ENCODE measurements around the gene PCDHGA4.
"Not testable (repeated sequence)": the region's sequence is repeated elsewhere in the genome, so short reads cannot be mapped to it uniquely, and the experiment has no call there.

Gene PCDHGA4

DNA sequence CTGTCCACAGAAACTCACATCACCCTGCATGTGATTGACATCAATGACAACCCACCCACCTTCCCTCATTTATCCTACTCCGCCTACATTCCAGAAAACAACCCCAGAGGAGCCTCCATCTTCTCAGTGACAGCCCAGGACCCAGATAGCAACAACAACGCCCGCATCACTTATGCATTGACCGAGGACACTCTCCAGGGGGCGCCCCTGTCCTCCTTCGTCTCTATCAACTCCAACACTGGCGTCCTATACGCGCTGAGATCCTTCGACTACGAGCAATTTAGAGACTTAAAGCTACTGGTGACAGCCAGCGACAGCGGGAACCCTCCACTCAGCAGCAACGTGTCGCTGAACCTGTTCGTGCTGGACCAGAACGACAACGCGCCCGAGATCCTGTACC is 9.5 kb upstream of the PCDHGA4 start:
- FAIRE-seq (no peak), DNase-seq (ENCODE audit: extremely low spot score, insufficient read length, low read depth) (no peak)

DNA sequence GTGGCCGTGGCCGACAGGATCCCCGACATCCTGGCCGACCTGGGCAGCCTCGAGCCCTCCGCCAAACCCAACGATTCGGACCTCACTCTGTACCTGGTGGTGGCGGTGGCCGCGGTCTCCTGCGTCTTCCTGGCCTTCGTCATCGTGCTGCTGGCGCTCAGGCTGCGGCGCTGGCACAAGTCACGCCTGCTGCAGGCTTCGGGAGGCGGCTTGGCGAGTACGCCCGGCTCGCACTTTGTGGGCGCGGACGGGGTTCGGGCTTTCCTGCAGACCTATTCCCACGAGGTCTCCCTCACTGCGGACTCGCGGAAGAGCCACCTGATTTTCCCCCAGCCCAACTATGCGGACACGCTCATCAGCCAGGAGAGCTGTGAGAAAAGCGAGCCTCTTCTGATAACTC is 8.8 kb upstream of the PCDHGA4 start:
- DNase-seq (ENCODE audit: extremely low spot score, insufficient read length, low read depth); FAIRE-seq: not testable (repeated sequence)

GRCh38 chr5:141349917-141350619 is 4.8 kb upstream of the PCDHGA4 start, which contains the start of gene PCDHGB1:
TSS of gene PCDHGB1 (plus strand) at chr5:141350099. CDS start at chr5:141350261, 162 bp downstream.
- FAIRE-seq (no peak), DNase-seq (ENCODE audit: extremely low spot score, insufficient read length, low read depth) (no peak)

- FAIRE-seq = no peak
Observed at GRCh38 chr5:141351591-141351990, 3.2 kb upstream of the PCDHGA4 start.

GRCh38 chr5:141355641-141356040 is 820 bp downstream of the PCDHGA4 start:
- FAIRE-seq (no peak), DNase-seq (ENCODE audit: extremely low spot score, insufficient read length, low read depth) (no peak)

More at GRCh38 chr5:141351591-141351990, 3.2 kb upstream of the PCDHGA4 start:
- DNase-seq (ENCODE audit: extremely low spot score, insufficient read length, low read depth) = no peak

DNA sequence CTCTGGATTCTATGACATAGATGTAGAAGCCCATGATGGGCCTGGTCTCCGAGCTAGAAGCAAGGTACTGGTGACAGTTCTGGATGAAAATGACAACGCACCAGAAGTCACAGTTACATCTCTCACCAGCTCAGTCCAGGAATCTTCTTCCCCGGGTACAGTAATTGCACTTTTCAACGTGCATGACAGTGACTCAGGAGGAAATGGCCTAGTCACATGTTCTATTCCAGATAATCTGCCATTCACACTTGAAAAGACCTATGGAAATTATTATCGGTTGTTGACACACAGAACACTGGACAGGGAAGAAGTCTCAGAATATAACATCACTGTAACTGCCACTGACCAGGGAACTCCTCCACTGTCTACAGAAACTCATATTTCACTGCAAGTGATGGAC is 1.3 kb downstream of the PCDHGA4 start:
- FAIRE-seq = no peak
- no peak for DNase-seq (ENCODE audit: extremely low spot score, insufficient read length, low read depth)

GRCh38 chr5:141356950-141357349 is 2.1 kb downstream of the PCDHGA4 start:
- no peak for FAIRE-seq

GRCh38 chr5:141359790-141360426 is 5.1 kb downstream of the PCDHGA4 start, which contains the start of gene PCDHGB2:
TSS of gene PCDHGB2 (plus strand) at chr5:141359994. CDS start at chr5:141360136, 142 bp downstream.
- peak; percentile 24 for FAIRE-seq
- DNase-seq (ENCODE audit: extremely low spot score, insufficient read length, low read depth) = peak; percentile 18

More at GRCh38 chr5:141356950-141357349, 2.1 kb downstream of the PCDHGA4 start:
- no peak for DNase-seq (ENCODE audit: extremely low spot score, insufficient read length, low read depth)

- DNase-seq (ENCODE audit: extremely low spot score, insufficient read length, low read depth) (no peak), FAIRE-seq (no peak)
Observed at GRCh38 chr5:141360685-141361084, 5.9 kb downstream of the PCDHGA4 start.

DNA sequence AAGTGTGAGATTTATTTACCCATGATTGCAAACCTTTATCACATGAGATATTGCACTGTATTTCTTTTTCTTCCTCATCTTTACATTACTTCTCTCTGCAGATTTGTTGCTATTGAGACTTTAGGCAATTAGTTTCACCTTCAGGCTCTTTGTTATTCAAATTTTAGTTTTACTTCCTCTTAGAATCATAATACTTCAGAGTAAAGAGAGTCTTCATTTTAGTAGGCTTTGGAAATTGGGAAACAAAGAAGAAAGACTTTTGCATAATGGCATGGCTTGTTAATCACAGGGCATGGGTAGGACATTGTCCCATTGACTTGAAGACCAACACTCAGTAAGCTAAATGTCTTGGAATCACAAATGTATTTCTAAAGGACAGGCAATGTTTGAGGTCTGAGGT is 7.9 kb downstream of the PCDHGA4 start:
- DNase-seq (ENCODE audit: extremely low spot score, insufficient read length, low read depth) (no peak), FAIRE-seq (no peak)

- no peak for FAIRE-seq
Observed at GRCh38 chr5:141363952-141364660, 9.3 kb downstream of the PCDHGA4 start, which contains the start of gene PCDHGA5. TSS of gene PCDHGA5 (plus strand) at chr5:141364162. CDS start at chr5:141364331, 169 bp downstream.

GRCh38 chr5:141366016-141366896 is 11.4 kb downstream of the PCDHGA4 start:
- no peak for FAIRE-seq
- DNase-seq (ENCODE audit: extremely low spot score, insufficient read length, low read depth) = no peak

More at GRCh38 chr5:141363952-141364660, 9.3 kb downstream of the PCDHGA4 start, which contains the start of gene PCDHGA5:
- no peak for DNase-seq (ENCODE audit: extremely low spot score, insufficient read length, low read depth)

DNA sequence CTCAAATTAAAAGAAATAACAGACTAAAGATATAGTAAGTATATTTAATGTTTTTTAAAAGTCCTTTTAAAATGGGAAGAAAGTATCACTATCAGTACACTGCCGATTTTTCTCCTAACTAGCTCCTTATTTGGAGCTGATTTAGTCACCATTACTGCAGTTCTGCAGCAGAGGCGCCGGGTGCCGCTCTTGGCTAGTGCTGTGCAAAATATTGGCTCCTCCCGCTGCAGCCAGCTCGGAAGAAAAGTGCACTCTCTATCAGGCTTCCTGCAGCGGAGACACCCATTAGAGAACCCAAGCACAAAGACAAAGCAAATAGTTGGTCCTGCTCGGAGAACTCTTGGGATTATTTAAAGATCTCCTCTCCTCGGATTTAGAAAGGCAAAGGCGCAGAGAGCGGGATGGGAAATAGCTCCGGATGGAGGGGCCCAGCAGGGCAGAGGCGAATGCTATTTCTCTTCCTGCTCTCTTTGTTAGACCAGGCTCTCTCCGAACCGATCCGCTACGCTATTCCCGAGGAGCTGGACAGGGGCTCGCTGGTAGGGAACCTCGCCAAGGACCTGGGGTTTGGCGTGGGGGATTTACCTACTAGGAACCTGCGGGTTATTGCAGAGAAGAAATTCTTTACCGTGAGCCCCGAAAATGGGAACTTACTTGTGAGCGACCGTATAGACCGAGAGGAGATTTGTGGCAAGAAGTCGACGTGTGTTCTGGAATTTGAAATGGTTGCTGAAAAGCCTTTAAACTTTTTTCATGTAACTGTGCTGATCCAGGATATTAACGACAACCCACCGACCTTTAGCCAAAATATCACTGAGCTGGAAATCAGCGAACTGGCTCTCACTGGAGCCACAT is 15.4 kb downstream of the PCDHGA4 start, which contains the start of gene PCDHGB3:
Gene PCDHGB3, plus strand, starts transcription at position 249 of the 855 bp plus-strand sequence. Its CDS starts 153 bp downstream, at position 402.
- FAIRE-seq (no peak), DNase-seq (ENCODE audit: extremely low spot score, insufficient read length, low read depth) (peak; percentile 17)

DNA sequence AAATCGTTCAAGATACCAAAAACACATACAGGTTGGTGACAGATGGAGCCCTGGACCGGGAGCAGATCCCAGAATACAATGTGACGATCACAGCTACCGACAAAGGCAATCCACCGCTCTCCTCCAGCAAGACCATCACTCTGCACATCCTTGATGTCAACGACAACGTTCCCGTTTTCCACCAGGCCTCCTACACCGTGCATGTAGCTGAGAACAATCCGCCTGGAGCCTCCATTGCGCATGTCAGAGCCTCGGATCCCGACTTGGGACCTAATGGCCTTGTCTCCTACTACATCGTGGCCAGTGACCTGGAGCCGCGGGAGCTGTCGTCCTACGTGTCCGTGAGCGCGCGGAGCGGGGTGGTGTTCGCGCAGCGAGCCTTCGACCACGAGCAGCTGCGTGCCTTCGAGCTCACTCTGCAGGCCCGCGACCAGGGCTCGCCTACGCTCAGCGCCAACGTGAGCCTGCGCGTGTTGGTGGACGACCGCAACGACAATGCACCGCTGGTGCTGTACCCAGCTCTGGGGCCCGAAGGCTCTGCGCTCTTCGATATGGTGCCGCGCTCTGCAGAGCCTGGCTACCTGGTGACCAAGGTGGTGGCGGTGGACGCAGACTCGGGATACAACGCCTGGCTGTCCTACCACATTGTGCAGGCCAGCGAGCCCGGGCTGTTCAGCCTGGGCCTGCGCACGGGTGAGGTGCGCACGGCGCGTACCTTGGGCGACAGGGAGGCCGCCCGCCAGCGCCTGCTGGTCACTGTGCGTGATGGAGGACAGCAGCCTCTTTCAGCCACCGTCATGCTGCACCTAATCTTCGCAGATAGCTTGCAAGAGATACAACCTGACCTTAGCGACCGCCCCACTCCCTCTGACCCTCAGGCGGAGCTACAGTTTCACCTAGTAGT is 17.0 kb downstream of the PCDHGA4 start:
- DNase-seq (ENCODE audit: extremely low spot score, insufficient read length, low read depth) (no peak), FAIRE-seq (no peak)

DNA sequence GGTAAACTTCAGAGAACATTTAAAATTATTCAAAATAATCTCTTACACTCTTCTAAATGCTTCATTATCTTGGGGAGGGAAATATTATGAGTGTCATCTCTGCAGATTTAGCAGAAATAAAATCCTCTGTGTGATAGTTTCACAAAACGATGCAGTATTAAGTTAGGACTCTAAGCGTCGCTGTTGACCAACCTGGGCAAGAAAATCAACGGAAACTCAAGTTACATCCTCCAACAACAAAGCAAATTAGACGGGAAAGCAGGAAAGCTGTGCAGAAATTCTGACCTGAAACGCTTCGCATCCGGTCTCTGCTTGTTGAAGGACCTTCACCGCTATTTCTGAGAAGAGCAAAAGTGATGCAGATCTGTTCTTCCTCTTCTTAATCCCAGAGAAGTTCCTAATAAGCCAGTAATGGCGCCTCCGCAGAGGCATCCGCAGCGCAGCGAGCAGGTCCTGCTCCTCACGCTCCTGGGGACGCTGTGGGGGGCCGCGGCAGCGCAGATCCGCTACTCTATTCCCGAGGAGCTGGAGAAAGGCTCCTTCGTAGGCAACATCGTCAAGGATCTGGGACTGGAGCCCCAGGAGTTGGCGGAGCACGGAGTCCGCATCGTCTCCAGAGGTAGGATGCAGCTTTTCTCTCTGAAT is 19.0 kb downstream of the PCDHGA4 start, which contains the start of gene PCDHGA6:
Gene PCDHGA6, plus strand, starts transcription at position 219 of the 645 bp plus-strand sequence. Its CDS starts 193 bp downstream, at position 412.
- no peak for FAIRE-seq
- DNase-seq (ENCODE audit: extremely low spot score, insufficient read length, low read depth) = no peak

DNA sequence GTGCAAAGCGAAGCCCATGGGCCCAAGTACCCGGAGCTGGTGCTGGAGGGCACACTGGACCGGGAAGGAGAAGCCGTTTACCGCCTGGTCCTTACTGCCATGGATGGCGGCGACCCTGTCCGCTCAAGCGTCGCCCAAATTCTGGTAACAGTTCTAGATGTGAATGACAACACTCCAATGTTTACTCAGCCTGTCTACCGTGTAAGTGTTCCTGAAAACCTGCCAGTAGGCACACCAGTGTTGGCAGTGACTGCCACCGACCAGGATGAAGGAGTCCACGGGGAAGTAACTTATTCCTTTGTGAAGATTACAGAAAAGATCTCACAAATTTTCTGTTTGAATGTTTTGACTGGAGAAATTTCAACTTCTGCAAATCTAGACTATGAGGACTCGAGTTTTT is 19.8 kb downstream of the PCDHGA4 start:
- no peak for FAIRE-seq

More for the DNA sequence above, 19.8 kb downstream of the PCDHGA4 start:
- no peak for DNase-seq (ENCODE audit: extremely low spot score, insufficient read length, low read depth)

Data from GM18507 (cell line).